ENCODE data around the gene ITFG1.

Gene ITFG1

GRCh38 chr16:47109361-47109760 lies 351.5 kb downstream of the ITFG1 start:
- in situ Hi-C loops (cut with HindIII; ENCODE audit: low pct_ligation_motif_present, low sequenced_read_pairs): no loop called here
- peaks cover 2% of the 10 kb centered on the region for H3K36me3 ChIP-seq (replicated peaks)
- H3K4me3 ChIP-seq (ENCODE audit: low read depth, low read length): no peak overlapping the region
- H3K27me3 ChIP-seq (replicated peaks): no peaks in the 10 kb centered on the region
- no peak for DNase-seq
- H3K27ac ChIP-seq: no peak overlapping the region
- TF ChIP-seq CTCF (IDR thresholded peaks at IDR 0.05; ENCODE audit: low read depth, low read length, missing control alignments): no peak
